HepG2 (cell line): ENCODE data around the gene ETFDH. TPM values are rescaled to one million over a fixed set of nuclear protein-coding genes. Genes with fewer than 3 reads are reported as not detected.

Experiments
- ATRX ChIP-seq: sonication (generic); formaldehyde crosslinking; IDR thresholded peaks from 2 replicates; pipeline ENCODE4 v1.4.0; 2020; ENCODE audit warnings: missing genetic modification reagents, borderline replicate concordance
- CHCHD3 ChIP-seq: sonication (generic); formaldehyde crosslinking; IDR thresholded peaks from 2 replicates; pipeline ENCODE4 v1.8.0; 2022; ENCODE audit warnings: mild to moderate bottlenecking, missing genetic modification reagents, moderate library complexity
- DNMT3B ChIP-seq: conservative IDR thresholded peaks from 2 replicates; pipeline ENCODE4 v1.6.1; 2016; ENCODE audit warnings: missing biosample characterization, control low read depth
- FIP1L1 ChIP-seq: fragments of 200-400 bp; formaldehyde crosslinking; IDR thresholded peaks from 2 replicates; pipeline ENCODE4 v1.6.1; 2018; ENCODE audit warnings: low read depth, mild to moderate bottlenecking, low read length, moderate library complexity, borderline replicate concordance; ENCODE audit not compliant: insufficient read depth
- GMEB1 ChIP-seq: sonication (generic); formaldehyde crosslinking; IDR thresholded peaks from 2 replicates; pipeline ENCODE4 v1.5.1; 2020; ENCODE audit warnings: missing genetic modification reagents, mild to moderate bottlenecking, borderline replicate concordance
- JUNB ChIP-seq: sonication (generic); formaldehyde crosslinking; IDR thresholded peaks from 2 replicates; pipeline ENCODE4 v1.8.0; 2022; ENCODE audit warnings: missing genetic modification reagents, mild to moderate bottlenecking, borderline replicate concordance
- SMARCC2 ChIP-seq: fragments of 450-650 bp; IDR thresholded peaks from 2 replicates; pipeline ENCODE4 v1.6.1; 2017; ENCODE audit warnings: antibody characterized with exemption, mild to moderate bottlenecking
- SNAPC4 ChIP-seq: sonication (generic); formaldehyde crosslinking; IDR thresholded peaks from 2 replicates; pipeline ENCODE4 v1.4.0; 2020; ENCODE audit warnings: mild to moderate bottlenecking, missing genetic modification reagents
- SRSF9 ChIP-seq: fragments of 200-400 bp; formaldehyde crosslinking; IDR thresholded peaks from 2 replicates; pipeline ENCODE4 v1.6.1; 2018; ENCODE audit warnings: borderline replicate concordance, mild to moderate bottlenecking, low read depth, low read length; ENCODE audit not compliant: insufficient read depth, poor library complexity, severe bottlenecking
- ZNF207 ChIP-seq: fragments of 450-650 bp; IDR thresholded peaks from 2 replicates; pipeline ENCODE4 v1.6.1; 2016; ENCODE audit warnings: antibody characterized with exemption, borderline replicate concordance
- ZNF383 ChIP-seq: sonication (generic); formaldehyde crosslinking; IDR thresholded peaks from 2 replicates; pipeline ENCODE4 v1.4.0; 2020; ENCODE audit warnings: missing genetic modification reagents, mild to moderate bottlenecking, borderline replicate concordance
- ZNF646 ChIP-seq: sonication (generic); formaldehyde crosslinking; IDR thresholded peaks from 2 replicates; pipeline ENCODE4 v1.9.0; 2021; ENCODE audit warnings: mild to moderate bottlenecking, missing genetic modification reagents
- polyA plus RNA-seq, 8 experiments: library from polyadenylated mRNA; depleted of rRNA in 3 of 8; stranded (reverse) in 7 of 8; unstranded in 1 of 8; fragments of >200 nt; fragmentation: Illumina TruSeq in 4 of 8; extraction: Trizol in 4 of 8; gene quantifications; 2 replicates each; pipeline versions ENCODE4 v1.2.1 to v1.2.3, GENCODE V29; 2011 to 2016; ENCODE audit warnings: low read depth in 4 of 8, missing spikeins in 1 of 8, mixed read lengths in 1 of 8; ENCODE audit not compliant: insufficient read depth in 1 of 8
- total RNA-seq, 5 experiments: library from RNA; depleted of rRNA; stranded (reverse); fragments of >200 nt; fragmentation: Illumina TruSeq; extraction: Trizol; gene quantifications; 2 replicates each; pipeline ENCODE4 v1.2.3, GENCODE V29; 2016; ENCODE audit warnings: low read depth in 1 of 5

The ETFDH gene
- total and polyA plus RNA-seq, 2 of the 13 experiments (the other 11 are each of a cell fraction or from before 2014, with no cell fraction given) = 14.7 to 17.8 TPM

GRCh38 chr4:158729716-158730559 lies 57.8 kb downstream of the ETFDH start (continued):
- TF ChIP-seq SNAPC4 (no peak), ZNF207 (no peak), JUNB (no peak), GMEB1 (CRISPR knock-in tag) (no peak), ZNF383 (CRISPR knock-in tag) (no peak), ATRX (no peak), SMARCC2 (no peak), SRSF9 (no peak), ZNF646 (no peak), CHCHD3 (CRISPR knock-in tag) (no peak), DNMT3B (CRISPR knock-in tag) (no peak), FIP1L1 (no peak)
